Smooth muscle cell of bladder (primary cell): Measurements from ENCODE around the gene SFXN5. TPM values are rescaled to one million over a fixed set of nuclear protein-coding genes. Genes with fewer than 3 reads are reported as not detected.

Experiments used
- total RNA-seq: library from RNA; depleted of rRNA; stranded (reverse); fragments of >200 nt; gene quantifications from 2 replicates; pipeline ENCODE4 v1.2.3, GENCODE V29; 2014

The SFXN5 gene
- 8.4 and 10.2 TPM in 2 replicates for total RNA-seq

GRCh38 chr2:73071360-73072128 is at the start of gene SFXN5:
SFXN5 (minus strand) TSS chr2:73071712; CDS start chr2:73071705, 7 bp downstream.

GRCh38 chr2:73112913-73113854 is 41.7 kb upstream of the SFXN5 start, which contains the start of gene RAB11FIP5:
RAB11FIP5 (minus strand) TSS chr2:73112948; CDS start chr2:73112777, 171 bp downstream.

GRCh38 chr2:72917138-72917876 is 154.2 kb downstream of the SFXN5 start, which contains the start of gene EMX1:
EMX1 (plus strand) TSS chr2:72917519; CDS start chr2:72917853, 334 bp downstream.

Other genes with a start within 250 kb of the SFXN5 start
- 21.2 and 26.7 TPM in 2 replicates for gene EXOC6B, start 245.7 kb downstream of the SFXN5 start, total RNA-seq
- gene SPR, start 184.3 kb downstream of the SFXN5 start, total RNA-seq: 23.5 and 36.6 TPM in 2 replicates
- gene EMX1, start 154.2 kb downstream of the SFXN5 start, total RNA-seq: not detected in 2 replicates
- gene RAB11FIP5, start 41.2 kb upstream of the SFXN5 start, total RNA-seq: 17.6 and 27.8 TPM in 2 replicates
- not detected in 2 replicates for gene NOTO, start 130.9 kb upstream of the SFXN5 start, total RNA-seq
- gene SMYD5, start 142.5 kb upstream of the SFXN5 start, total RNA-seq: 12.7 and 17.1 TPM in 2 replicates
- gene PRADC1, start 161.5 kb upstream of the SFXN5 start, total RNA-seq: 10.9 and 11.5 TPM in 2 replicates
- 312 and 317 TPM in 2 replicates for gene CCT7, start 162.6 kb upstream of the SFXN5 start, total RNA-seq
- gene FBXO41, start 212.8 kb upstream of the SFXN5 start, total RNA-seq: 1.1 and 1.6 TPM in 2 replicates
- not detected in 2 replicates for gene EGR4, start 221.8 kb upstream of the SFXN5 start, total RNA-seq